ENCODE measurements around the gene CC2D1B.

GRCh38 chr1:52364235-52364839 is 1.7 kb downstream of the CC2D1B start:
- no peak for TF ChIP-seq YY1 (IDR thresholded peaks at IDR 0.05; ENCODE audit: insufficient read depth, insufficient read length)
- no peak for TF ChIP-seq SUZ12 (IDR thresholded peaks at IDR 0.05; ENCODE audit: extremely low read depth, insufficient read depth, insufficient read length)
